Loucy (cell line): ENCODE measurements around the gene GTSF1L.

Source experiments
- H2AFZ ChIP-seq: fragments of 200-600 bp; sonication (generic); 2 replicates; pipeline ENCODE4 v1.6.0; 2016; ENCODE audit warnings: antibody characterized with exemption, mild to moderate bottlenecking, low read length, moderate library complexity
- H3F3A ChIP-seq: fragments of 200-600 bp; 2 replicates; pipeline ENCODE4 v1.6.0; 2016; ENCODE audit warnings: antibody characterized with exemption, low read depth, mild to moderate bottlenecking
- H3K27me3 ChIP-seq: fragments of 200-600 bp; sonication (generic); 2 replicates; pipeline ENCODE4 v1.6.1; 2014; ENCODE audit warnings: low read length, mild to moderate bottlenecking; ENCODE audit not compliant: insufficient read depth, poor library complexity, severe bottlenecking
- H3K36me3 ChIP-seq: fragments of 200-600 bp; sonication (generic); 2 replicates; pipeline ENCODE4 v1.6.1; 2016; ENCODE audit warnings: low read length; ENCODE audit not compliant: insufficient read depth
- H3K4me1 ChIP-seq: fragments of 200-600 bp; sonication (generic); 2 replicates; pipeline ENCODE4 v1.5.1; 2014; ENCODE audit warnings: low read length, mild to moderate bottlenecking; ENCODE audit not compliant: insufficient read depth, poor library complexity, severe bottlenecking
- H3K4me2 ChIP-seq: fragments of 200-600 bp; sonication (generic); 2 replicates; pipeline ENCODE4 v1.6.0; 2014; ENCODE audit warnings: antibody characterized with exemption, low read length, low read depth, mild to moderate bottlenecking; ENCODE audit not compliant: poor library complexity, severe bottlenecking
- H3K4me3 ChIP-seq: fragments of 200-600 bp; sonication (generic); 2 replicates; pipeline ENCODE4 v1.5.1; 2014; ENCODE audit warnings: low read length, mild to moderate bottlenecking, mixed read lengths; ENCODE audit not compliant: poor library complexity, severe bottlenecking
- H3K79me2 ChIP-seq: fragments of 200-600 bp; sonication (generic); 2 replicates; pipeline ENCODE4 v1.6.1; 2014; ENCODE audit warnings: low read length; ENCODE audit not compliant: insufficient read depth
- H3K9ac ChIP-seq: fragments of 200-600 bp; sonication (generic); 2 replicates; pipeline ENCODE4 v1.6.0; 2014; ENCODE audit warnings: mild to moderate bottlenecking, low read depth, low read length, moderate library complexity; ENCODE audit not compliant: poor library complexity, severe bottlenecking
- H3K9me2 ChIP-seq: fragments of 200-600 bp; sonication (generic); replicated peaks from 2 replicates; pipeline ENCODE4 v1.6.1; 2016; ENCODE audit warnings: low read depth, low read length, mixed read lengths
- H3K9me3 ChIP-seq: fragments of 200-600 bp; sonication (generic); 2 replicates; pipeline ENCODE4 v1.6.1; 2014; ENCODE audit warnings: mild to moderate bottlenecking, antibody characterized with exemption, low read length, low read depth; ENCODE audit not compliant: insufficient read depth
- H4K20me1 ChIP-seq: fragments of 200-600 bp; sonication (generic); 2 replicates; pipeline ENCODE4 v1.6.0; 2014; ENCODE audit warnings: antibody characterized with exemption, low read length, mild to moderate bottlenecking; ENCODE audit not compliant: insufficient read depth, poor library complexity, severe bottlenecking
- CTCF ChIP-seq: fragments of 200-600 bp; sonication (generic); conservative IDR thresholded peaks from 2 replicates; pipeline ENCODE4 v1.5.1; 2014; ENCODE audit warnings: mild to moderate bottlenecking, antibody characterized with exemption, low read length
- EZH2phosphoT487 ChIP-seq: fragments of 200-600 bp; IDR thresholded peaks from 2 replicates; pipeline ENCODE4 v1.6.1; 2018; ENCODE audit warnings: antibody characterized with exemption, mild to moderate bottlenecking, moderate library complexity, borderline replicate concordance

The GTSF1L gene

GRCh38 chr20:43752561-43753301, 25.9 kb upstream of the GTSF1L start:
- peak overlapping the region; percentile 44 for H3K4me3 ChIP-seq
- peaks cover 38% of the 10 kb centered on the region for H3K4me1 ChIP-seq
- no peaks in the 10 kb centered on the region for H3K9me2 ChIP-seq
- no peak overlapping the region for H2AFZ ChIP-seq
- H3K79me2 ChIP-seq: no peaks in the 10 kb centered on the region
- H3K9me3 ChIP-seq: no peaks in the 10 kb centered on the region
- peak overlapping the region; percentile 74 for H3K4me2 ChIP-seq
- H3K36me3 ChIP-seq: no peaks in the 10 kb centered on the region
- no peaks in the 10 kb centered on the region for H4K20me1 ChIP-seq
- peak overlapping the region; percentile 51 for H3K9ac ChIP-seq
- TF ChIP-seq CTCF (no peak), EZH2phosphoT487 (no peak)
- no peaks in the 10 kb centered on the region for H3F3A ChIP-seq
- no peaks in the 10 kb centered on the region for H3K27me3 ChIP-seq

GRCh38 chr20:43752051-43752360, 25.2 kb upstream of the GTSF1L start:
- no peak overlapping the region for H2AFZ ChIP-seq
- H3K4me2 ChIP-seq: peak overlapping the region; percentile 74
- H3K9ac ChIP-seq: peak overlapping the region; percentile 51

GRCh38 chr20:43751167-43752050, 24.6 kb upstream of the GTSF1L start:
- Histone ChIP-seq H3K9ac (peak overlapping the region; percentile 51), H3K36me3 (no peaks in the 10 kb centered on the region), H3K9me3 (no peaks in the 10 kb centered on the region), H3F3A (no peaks in the 10 kb centered on the region), H3K9me2 (no peaks in the 10 kb centered on the region), H3K79me2 (no peaks in the 10 kb centered on the region), H3K27me3 (no peaks in the 10 kb centered on the region), H3K4me3 (peak overlapping the region; percentile 44), H3K4me1 (peaks cover 43% of the 10 kb centered on the region), H4K20me1 (no peaks in the 10 kb centered on the region), H3K4me2 (peak overlapping the region; percentile 74), H2AFZ (no peak overlapping the region)
- TF ChIP-seq EZH2phosphoT487 (no peak), CTCF (0 out of 2 replicates have a peak, but pooled peaks have one; percentile 21)

More at GRCh38 chr20:43752051-43752360, 25.2 kb upstream of the GTSF1L start:
- Histone ChIP-seq H4K20me1 (no peaks in the 10 kb centered on the region), H3K27me3 (no peaks in the 10 kb centered on the region), H3K9me2 (no peaks in the 10 kb centered on the region), H3K9me3 (no peaks in the 10 kb centered on the region), H3K79me2 (no peaks in the 10 kb centered on the region), H3K36me3 (no peaks in the 10 kb centered on the region), H3F3A (no peaks in the 10 kb centered on the region), H3K4me3 (peak overlapping the region; percentile 44), H3K4me1 (peaks cover 38% of the 10 kb centered on the region)
- TF ChIP-seq EZH2phosphoT487 (no peak), CTCF (no peak)
